ENCODE results near the gene LEMD3.
A peak's percentile ranks its signal among the peaks of the same experiment; 100 is the strongest.

LEMD3 gene

DNA sequence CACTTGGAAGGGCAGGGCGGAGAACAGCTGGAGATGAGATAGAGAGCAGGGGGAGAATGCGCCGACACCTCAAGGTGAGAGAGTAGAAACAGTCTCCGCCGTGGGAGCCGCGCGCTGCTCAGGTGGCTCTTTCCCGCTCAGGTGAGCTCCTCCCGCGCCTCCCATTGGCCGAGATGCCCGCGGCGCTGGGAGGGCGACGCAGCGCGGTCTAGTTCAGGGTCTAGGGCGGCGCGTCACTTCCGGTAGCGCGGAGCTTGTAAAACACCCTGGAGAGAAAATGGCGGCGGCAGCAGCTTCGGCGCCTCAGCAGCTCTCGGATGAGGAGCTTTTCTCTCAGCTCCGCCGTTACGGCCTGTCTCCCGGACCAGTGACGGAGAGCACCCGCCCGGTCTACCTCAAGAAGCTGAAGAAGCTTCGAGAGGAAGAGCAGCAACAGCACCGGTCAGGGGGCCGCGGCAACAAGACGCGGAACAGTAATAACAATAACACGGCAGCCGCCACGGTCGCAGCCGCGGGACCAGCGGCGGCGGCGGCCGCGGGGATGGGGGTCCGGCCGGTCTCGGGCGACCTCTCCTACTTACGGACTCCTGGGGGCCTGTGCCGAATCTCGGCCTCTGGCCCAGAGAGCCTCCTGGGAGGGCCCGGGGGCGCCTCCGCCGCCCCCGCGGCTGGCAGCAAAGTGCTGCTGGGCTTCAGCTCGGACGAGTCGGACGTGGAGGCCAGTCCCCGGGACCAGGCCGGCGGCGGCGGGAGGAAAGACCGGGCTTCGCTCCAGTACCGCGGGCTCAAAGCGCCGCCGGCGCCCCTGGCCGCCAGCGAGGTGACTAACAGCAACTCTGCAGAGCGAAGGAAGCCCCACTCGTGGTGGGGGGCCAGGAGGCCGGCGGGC, at the start of gene LEMD3:
Gene LEMD3 (plus strand): TSS at position 264 of the 889 bp plus-strand sequence. CDS start 14 bp downstream, at position 278.
- peak; percentile 98 for DNase-seq

DNA sequence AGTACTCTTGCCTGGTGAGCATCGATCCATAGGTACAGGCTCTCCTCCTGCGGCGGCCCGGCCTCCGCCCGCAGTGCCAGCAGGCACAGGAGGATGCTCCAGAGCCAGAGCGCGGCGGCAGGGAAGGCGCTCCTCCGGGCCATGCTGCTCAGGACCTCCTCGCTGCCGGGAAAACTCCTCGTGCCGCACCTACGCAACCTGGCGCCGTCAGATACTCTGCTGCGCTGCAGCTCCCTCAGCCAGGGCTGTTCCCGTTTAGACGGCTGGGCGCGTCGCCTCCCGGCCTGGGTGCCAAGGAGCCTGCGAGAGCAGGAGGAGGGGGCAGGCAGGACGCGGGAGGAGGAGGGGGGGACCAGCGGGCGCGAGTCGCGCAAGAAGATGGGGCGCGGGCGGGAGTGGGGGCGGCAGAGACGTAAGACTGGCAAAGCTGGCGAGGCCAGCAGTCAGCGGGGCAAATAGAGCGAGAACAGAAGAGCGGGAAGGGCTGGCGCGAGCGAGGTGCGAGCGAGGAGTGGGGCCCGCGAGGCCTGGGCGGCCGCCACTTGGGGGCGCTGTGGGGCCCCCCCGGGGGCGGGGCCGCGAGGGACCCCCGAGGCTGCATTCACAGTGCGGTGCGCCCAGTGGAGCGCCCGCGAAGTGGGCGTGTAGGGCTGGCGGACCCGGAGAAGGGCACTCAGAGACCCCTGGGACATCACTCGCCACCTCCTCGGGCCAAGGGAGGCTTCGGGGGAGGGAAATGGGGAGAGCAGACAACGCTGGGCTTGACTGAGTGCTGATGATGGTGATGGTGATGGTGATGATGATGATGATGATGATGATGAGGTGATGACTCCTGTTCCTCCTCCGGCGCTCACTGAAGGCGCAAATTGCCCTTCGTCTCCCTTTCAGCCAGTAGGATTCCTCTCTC, 48.1 kb upstream of the LEMD3 start, which contains the start of gene WIF1:
Gene WIF1 (minus strand): TSS at position 257 of the 907 bp plus-strand sequence. CDS start 114 bp downstream, at position 143.
- DNase-seq: no peak

DNA sequence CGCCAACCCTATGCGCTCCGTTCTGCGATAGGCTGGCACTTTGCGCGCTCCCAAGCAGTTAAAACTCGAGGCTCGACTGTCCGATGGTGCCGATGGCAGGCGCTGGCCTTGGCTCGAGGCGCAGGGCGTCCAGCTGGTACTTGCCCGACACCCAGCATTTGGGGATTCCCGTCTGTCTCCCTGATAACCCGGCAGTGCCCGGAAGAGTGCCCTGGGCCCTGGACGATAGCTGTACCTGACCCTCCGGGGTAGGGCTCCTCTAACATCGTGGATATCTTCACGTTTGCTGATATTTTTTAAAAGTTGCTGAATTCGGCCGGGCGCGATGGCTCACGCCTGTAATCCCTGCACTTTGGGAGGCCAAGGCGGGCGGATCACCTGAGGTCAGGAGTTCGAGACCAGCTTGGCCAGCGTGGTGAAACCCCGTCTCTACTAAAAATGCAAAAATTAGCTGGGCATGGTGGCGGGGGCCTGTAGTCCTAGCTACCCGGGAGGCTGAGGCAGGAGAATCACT, 47.4 kb upstream of the LEMD3 start:
- no peak for DNase-seq

DNA sequence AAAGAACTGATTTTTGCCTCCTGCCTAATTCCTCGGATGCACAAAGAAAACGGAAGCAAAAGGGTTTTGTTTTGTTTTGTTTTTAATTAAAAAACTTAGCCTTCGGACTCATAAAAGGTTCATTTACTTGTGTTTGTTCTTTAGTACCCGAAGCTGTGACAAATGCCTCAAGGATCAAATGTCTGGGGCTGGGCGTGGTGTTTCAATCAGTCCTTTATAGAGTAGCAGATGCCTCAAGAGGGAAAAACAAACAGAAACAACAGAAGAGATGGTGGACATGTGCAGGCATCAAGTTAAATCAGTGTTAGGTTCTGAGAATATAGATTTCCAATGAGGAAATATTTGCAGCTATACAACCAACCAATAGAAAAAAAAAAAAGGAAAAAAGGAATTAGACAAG, 46.7 kb upstream of the LEMD3 start:
- no peak for DNase-seq

DNA sequence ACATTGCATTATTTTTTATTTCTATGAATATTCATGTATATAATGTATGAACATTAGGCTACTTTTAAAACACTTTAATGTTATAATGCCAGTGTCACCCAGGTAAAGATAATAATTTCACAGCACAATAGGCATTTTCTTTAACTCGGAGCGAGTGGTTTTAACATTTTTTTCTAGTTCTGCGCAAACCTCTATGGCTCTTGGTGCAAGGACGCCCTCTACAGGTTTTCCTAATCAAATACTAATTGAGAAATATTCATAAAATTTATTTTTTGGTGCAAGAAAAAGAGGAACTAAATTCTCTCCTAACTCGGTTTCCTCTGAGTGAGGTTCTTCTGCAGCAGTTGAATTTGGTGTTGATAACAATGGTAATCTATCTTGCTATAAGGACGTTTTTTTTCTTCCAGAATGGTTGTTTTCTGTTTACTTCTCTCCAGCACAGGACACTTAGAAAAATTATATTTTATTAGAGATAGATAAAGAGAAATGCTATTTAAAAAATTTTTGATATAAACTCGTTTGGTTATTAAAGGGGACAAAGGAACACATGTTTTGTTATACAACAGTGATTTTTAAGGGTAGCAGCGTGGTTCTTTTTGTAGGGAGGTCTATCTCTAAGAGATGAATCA, 45.8 kb upstream of the LEMD3 start:
- peak; percentile 67 for DNase-seq

DNA sequence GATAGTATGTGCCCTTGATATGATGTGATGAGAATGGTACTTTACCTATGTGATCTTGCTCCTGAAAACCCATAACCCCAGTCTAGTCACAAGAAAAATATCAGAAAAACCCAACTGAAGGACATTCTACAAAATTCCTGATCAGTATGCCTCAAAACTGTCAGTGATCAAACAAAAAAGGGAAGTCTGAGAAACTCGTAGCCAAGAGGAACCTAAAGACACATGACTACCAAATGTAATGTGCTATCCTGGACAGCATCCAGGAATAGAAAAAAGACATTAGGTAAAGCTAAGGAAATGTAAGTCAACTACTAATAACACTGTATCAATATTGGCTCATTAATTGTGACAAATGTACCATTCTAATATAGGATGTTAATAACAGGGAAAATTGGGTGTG, 44.1 kb upstream of the LEMD3 start:
- no peak for DNase-seq

DNA sequence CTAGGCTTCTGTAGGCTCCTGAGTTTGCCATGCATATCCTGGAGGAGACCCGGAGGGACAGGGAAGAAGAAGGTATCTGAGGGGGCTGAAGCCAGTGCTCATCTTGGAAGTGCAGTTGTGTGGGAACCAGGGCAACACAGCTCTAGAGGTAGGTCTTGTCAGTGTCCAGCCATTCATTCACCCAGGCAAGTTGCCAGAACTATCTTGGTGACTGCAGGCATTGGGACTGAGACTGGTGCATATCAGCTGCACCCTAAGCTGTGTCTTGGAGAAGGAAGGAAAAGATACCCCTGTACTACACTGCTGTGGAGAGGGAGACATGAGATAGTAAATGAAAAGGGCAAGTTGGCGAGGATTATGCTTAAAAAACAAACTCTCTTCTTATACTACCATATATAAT, 43.4 kb upstream of the LEMD3 start:
- DNase-seq: no peak

DNA sequence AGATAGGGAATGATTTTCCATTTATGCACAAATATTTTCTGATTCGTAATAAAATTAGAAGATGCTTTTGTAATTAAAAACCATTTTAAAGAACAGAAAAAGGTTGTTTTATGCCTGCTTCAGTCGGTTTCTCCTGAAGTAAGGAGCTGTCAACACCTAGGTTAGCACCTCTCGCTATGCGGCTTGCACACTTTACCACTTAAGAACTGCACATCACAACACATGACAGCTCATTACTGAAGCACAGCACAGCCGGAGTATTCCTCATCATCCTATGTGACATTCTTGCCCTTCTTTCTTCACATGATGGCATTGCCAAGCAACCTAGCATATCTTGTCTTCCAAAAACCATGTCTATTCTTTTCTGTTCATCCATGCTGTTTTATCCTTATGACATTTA, 42.9 kb upstream of the LEMD3 start:
- no peak for DNase-seq

DNA sequence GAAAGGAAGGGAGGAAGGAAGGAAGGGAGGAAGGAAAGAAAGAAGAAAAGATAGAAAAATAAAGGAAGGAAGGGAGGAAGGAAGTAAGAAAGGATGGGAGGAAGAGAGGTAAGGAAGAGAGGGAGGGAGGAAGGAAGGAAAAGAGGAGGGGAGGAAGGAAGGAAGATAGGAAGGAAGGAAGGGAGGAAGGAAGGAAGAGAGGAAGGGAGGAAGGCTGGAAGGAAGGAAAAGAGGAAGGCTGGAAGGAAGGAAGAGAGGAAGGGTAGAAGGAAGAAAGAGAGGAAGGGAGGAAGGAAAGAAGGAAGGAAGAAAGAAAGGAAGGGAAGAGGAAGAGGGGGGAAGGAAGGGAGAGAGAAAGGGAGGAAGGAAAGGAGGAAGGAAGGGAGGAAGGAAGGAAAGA, 35.5 kb upstream of the LEMD3 start:
- no peak for DNase-seq

DNA sequence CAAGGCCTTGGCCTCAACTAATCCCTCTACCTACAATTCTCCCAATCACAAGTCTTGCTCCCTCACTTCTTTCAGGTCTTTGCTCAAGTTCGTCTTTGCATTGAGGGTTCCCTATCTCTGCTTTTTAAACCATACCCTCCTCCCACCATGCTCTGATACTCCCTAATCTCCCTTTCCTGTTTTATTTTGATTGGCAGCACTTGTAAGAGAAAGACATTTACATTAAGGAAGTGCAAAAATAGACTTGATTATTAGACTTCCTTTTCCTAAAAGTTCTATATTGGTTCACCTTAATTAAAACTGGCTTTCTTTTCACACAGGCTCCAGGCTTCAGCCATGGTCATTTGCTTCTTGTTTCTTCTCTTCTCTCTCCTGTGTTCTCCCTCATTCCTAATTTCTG, 30.0 kb upstream of the LEMD3 start:
- DNase-seq: no peak

DNA sequence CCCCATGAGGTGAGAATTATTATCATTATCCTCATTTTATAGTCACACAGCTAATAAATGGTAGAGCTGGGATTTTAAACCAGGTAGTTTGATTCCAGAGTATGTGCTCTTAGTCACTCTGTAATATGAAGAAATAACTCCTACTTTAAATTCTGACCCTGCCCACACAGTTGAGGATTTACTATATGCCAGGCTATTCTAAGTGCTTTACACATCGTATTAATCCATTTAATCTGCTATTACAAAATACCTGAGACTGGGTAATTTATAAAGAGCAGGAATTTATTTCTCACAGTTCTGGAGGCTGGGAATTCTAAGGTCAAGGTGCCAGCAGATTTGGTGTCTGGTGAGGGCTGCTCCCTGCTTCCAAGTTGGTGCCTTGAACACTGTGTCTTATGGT, 28.6 kb upstream of the LEMD3 start:
- DNase-seq: no peak

DNA sequence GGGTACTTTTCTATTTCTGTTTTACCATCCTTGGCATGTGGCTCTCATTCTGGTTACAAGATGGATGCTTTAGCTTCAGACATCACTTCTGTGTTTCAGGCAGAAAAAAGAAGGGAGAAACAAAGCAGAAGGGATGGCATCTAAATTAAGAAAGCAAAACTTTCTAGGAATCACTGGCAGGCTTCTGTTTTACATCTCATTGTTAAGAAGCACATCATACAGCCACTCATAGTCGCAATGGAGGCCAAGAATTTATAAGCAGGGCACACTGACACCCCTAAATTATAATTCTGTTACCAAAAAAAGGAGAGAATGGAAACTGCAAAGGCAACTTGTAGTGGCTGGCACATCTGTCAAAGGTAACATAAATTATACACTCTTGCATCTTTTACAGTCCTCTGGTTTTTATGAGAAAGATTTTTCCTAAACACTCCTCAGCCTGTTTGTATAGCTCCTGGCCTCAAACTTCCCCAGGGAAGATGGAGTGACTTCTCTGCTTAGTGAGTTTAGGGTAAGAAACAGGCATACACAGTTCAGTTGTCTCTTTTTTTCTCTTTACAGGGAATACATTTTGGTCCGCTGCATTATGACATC, 22.0 kb upstream of the LEMD3 start:
- DNase-seq: no peak

DNA sequence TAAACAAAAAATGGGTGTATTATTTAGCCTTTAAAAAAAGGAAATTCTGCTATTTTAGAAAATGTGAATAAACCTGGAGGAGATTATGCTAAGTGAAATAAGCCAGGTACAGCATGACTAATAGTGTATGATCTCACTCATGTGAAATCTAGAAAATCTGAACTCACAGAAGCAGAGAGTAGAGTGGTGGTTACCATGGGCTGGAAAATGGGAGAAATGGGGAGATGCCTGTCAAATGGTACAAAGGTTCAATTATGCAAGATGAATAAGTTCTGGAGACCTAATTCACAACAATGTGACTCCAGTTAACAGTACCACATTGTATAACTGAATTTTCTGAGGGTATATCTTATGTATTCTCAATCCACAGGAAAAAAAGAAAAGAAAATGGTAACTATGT, 17.4 kb upstream of the LEMD3 start:
- DNase-seq: no peak

DNA sequence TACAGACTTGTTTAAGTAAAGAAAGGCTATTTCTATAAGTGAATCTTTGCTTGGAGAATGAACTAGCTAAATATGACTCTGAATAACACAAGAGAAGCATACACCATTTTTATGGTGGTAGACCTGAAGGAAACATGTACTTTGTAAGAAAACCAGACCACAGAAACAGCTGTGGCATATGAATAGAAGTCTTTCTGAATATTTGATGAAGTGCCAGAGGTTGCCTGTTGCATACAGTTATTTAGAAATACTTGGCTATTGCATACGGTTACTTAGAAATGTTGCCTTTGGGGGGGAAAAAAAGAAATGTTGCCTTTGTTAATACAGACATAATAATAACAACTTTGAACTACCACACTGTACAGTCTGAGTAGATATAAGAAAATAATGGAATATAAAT, 16.8 kb upstream of the LEMD3 start:
- no peak for DNase-seq

DNA sequence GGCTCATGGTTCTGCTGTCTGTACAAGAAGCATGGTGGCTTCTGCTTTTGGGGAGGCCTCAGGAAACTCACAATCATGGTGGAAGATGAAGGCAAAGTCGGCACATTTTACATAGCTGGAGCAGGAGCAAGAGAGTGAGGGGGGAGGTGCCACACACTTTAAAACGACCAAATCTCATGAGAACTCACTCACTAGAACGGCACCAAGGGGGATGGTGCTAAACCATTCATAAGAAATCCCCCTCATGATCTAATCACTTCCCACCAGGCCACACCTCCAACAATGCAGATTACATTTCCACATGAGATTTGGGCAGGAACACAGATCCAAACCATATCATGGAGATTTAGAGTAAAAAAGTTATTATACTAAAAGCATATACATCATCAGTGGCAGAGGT, 13.6 kb upstream of the LEMD3 start:
- DNase-seq: no peak

DNA sequence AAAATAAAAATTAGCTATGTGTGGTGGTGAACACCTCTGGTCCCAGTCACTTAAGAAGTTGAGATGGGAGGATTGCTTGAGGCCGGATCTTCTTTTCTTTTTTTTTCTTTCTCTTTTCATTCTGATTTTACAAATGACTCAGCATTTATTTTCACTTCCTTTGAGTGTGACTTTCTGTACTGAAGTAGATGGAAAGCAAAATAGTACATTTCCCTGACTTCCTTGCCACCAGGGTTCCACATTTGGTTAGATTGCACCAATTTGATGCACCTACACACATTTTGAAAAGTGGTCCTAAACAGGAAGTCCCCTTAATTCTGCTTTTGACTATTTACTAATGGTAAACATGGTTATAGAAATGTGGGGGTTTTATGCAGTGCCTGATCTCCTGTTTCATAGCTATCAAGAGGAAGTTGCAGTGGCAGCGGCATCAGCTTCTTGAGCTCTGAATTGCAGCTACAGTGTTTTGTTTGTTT, 13.0 kb upstream of the LEMD3 start:
- DNase-seq: peak; percentile 20

DNA sequence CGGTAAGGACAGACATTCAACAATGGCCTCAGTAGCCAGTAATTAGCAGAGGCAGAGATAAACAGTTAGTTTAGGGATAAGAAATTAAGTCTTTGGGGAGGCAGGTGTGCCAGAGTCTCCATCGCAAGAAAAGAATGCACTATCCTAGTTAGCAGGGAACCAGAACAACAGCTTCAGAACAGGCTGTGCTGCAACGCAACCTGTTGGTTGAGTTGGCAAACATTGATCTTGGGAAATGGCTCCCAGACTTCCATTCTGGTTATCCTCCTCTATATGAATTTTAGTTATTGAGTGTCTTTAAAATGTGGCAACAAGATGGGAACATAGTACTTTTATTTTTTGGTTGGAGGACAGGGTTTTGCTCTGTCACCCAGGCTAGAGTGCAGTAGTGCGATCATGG, 12.3 kb upstream of the LEMD3 start:
- DNase-seq: no peak

DNA sequence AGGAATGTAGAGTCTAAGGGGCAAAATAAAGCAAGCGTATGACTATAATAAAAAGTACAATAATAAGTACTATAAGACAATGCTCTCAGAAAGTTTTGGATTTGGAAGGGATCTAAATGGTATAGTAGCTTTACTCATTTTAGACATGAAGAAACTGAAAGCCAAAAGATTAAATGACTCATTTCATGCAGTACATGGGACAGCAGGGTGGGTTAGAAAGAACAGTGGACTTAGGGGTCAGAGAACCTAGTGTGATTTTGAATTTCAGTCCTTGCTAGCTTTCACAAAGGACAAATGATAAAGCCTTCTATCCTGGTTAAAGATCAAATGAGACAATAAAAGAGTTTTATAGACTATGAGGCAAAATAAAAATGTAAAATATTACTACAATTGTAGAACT, 6.8 kb upstream of the LEMD3 start:
- no peak for DNase-seq

DNA sequence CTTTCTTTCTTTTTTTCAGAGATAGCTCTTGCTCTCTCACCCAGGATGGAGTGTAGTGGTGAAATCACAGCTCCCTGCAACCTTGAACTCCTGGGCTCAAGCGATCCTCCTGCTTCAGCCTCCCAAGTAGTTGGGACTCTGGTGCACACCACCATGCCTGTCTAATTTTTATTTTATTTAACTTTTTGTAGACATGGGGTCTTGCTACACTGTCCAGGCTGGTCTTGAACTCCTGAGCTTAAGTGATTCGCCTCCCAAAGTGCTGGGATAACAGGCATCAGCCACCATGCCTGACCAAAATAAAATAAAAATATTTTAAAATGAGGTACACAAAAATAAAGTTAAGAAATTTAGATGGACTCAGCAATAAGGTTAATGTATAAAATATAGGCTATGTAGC, 5.1 kb upstream of the LEMD3 start:
- no peak for DNase-seq

DNA sequence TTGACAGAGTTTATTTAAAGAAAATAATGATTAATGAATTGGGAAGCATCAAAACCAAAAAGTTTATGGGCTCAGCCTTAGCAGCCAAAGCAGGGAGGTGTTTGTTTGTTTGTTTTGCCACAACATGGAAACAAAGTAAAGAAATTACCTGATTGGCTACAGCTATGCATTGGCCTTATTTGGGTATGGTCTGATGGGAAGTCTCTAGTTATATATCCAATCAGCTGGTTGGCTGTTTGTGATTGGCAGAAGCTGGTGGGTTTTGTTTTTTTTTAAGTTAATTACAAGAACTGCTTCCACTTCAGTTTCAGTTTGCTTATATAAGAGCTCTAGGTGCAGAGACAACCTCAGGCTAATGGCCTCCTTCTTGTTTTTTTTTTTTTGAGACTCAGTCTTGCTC, 4.6 kb upstream of the LEMD3 start:
- peak; percentile 9 for DNase-seq

DNA sequence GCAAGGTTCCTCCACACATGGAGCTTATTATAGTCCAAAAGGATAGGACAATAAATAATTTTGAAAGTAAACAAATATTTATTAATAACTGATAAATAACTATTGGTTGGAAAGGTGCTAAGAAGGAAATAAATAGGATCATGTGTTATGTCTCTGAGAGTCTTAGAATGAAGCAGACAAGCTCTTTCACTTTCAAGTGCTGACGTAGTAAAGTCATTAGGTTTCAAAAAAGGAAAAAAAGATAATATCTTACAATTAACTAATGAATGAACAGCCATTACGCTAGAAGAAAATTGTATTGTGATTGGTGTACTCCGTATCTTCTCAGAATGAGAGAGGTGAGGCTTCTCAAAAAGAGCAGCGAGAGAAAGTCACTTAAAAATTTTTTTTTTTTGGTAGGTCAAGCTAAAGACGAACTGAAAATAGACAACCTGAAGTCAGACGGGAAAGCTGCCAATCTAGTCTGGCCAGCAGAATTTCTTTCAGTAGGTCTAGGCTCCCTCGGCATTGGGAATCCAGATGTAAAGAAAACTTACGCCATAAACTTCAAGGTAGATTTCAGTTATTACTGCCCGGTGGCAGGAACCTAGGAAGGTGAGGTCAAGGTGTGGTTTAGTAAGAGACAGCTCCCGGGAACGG, 583 bp upstream of the LEMD3 start:
- DNase-seq: peak; percentile 80
